ENCODE results near the gene GSTO1.
"Not testable (repeated sequence)": the region's sequence is repeated elsewhere in the genome, so short reads cannot be mapped to it uniquely, and the experiment has no call there.

GSTO1 gene

DNA sequence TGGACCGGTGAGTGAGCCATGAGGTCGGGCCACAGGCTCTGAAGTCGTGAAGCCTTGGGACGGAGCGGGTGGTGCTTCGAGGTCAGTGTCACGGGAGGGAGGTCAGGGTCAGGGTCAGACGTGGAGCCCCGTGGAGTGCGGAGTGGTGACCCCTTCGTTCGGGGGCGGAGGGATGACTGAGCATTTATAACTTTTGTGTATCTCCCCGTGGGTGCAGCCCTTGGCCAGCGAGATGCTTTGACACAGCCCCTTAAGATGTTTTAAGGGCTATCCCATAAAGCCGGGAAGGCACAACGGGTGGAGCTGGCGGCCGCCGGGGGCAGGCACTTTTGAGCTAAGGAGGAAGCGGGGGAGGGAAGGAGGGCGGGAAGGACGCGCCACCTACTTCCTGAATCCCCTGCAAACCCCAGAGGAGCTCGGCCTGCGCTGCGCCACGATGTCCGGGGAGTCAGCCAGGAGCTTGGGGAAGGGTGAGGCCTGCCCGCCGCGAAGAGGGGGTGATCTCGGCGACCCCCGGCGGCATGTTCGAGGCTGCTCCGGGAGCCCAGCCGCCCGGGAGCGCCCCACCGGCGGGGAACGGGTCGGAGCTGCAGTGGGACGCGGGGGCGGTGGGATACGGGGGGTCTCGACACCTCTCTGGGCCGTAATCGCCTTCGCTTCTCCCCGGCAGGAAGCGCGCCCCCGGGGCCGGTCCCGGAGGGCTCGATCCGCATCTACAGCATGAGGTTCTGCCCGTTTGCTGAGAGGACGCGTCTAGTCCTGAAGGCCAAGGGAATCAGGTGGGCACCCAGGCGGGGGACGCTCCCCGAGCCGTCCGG is at the start of gene GSTO1:
Gene GSTO1 (plus strand): TSS at position 400 of the 818 bp plus-strand sequence. CDS start 37 bp downstream, at position 437.
- peak; percentile 70 for DNase-seq (ENCODE audit: low read depth)

DNA sequence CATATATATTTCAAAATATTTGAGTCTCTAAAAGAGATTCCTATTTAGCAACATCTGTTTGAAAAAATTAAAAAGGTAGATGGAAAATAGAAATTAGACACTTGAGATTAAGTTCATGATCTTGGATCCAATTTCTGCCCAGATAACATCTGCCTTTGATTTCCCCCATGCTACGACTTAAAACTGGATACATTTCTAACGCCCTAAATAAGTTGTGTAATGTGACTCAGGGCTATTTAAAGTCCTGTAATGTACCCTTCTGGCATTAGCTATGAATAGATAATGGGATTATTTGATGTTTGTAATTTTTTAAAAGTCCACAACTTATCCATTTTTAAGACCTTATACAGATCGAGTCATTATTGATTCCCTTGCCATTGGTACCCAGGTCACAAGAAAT is 46.0 kb upstream of the GSTO1 start:
- no peak for DNase-seq (ENCODE audit: low read depth)

DNA sequence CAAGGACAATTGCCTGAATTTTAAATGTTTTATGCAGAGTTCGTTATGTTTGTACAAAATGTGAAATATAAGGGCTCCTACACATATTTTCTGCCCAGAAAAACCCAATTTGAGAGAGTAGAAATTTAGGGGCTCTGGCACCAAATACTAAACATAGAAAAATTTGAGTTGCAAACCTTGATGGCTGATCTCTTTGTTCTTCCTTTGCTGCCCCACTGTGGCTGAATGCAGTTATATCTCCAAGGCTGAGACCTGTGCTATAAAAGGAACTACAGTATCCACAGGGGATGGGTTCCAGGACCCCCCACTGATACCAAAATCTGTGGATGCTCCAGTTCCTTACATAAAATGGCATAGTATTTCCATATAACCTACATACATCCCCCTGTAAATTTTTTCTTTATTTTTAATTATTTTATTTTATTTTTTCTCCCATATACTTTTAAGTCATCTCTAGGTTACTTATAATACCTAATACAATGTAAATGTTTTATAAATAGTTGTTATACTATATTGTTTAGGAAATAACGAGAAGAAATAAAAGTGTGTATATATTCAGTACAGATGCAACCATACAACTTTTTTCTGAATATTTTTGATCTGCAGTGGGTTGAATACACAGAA is 45.0 kb upstream of the GSTO1 start:
- peak; percentile 40 for DNase-seq (ENCODE audit: low read depth)

DNA sequence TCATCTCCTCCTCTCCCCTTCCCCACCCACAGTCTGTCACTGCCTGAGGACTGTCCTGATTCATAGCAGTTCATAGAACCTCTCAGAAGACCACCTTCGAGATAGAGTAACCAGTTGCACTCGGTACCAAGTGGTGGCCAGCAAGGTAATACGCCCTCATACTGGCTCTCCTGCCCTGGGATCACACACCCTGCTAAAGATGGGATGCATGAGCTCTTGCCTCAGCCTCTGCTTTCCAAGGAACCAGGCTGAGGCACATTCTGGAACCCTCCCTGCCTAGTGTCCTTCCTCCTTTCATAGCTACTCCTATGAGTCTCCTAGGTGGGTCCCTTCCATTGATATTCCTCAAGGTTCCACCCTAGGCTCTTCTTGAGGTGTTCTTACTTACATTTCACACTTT is 38.1 kb upstream of the GSTO1 start:
- DNase-seq (ENCODE audit: low read depth): no peak

DNA sequence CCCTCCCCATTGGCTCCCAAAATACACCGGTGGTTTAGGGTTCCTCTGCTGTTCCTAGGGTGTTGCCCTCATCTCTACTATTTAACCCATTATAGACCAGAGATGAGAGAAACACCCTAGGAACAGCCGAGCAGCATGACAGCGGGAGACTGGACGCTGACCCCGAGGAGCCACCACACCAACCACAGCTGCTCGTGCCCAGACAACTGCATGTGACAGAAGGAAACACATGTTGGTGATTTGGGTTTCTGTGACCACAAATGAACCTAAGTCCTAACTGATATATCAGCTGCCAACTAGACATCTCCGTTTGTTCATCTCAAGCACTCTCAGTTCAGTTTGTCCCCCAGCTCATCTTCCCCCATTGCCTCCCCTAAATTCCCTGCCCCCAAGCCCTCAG is 35.9 kb upstream of the GSTO1 start:
- DNase-seq (ENCODE audit: low read depth): no peak

DNA sequence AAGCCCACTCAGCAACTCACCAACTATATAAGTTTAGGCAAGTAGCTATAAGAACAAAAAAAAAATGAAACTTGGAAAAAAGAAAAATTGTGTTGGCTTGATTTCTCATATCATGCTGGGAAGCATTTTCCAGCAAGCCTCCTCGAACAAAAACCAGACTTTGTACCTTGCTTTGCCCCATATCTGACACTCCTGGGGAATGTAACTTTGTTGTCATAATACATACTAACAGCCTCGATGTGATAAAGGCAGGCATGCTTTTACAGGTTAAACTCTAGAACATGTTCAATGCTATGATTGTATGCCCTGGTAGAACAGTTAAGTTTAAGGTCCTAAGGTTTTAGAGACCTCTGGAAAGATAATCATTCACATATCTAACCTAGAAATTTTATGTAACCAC is 34.2 kb upstream of the GSTO1 start:
- DNase-seq (ENCODE audit: low read depth): no peak

DNA sequence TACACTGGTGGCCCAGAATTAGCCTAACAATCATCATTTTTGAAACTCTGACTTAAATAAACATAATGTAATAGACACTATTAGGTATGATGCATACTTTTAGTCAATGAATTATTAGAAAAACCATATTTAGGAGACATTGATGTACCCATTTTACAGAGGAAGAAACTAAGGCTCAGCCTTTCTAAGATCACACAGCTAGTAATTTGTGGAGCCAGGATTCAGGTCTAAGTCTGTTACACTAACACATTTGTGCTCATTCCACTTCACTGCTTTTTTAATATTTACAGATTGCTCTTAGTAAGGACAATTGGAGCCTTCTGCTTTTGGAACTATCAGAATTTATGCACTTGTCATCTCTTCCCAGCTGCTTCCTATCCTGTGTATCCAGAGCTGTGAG is 31.4 kb upstream of the GSTO1 start:
- DNase-seq (ENCODE audit: low read depth): no peak

DNA sequence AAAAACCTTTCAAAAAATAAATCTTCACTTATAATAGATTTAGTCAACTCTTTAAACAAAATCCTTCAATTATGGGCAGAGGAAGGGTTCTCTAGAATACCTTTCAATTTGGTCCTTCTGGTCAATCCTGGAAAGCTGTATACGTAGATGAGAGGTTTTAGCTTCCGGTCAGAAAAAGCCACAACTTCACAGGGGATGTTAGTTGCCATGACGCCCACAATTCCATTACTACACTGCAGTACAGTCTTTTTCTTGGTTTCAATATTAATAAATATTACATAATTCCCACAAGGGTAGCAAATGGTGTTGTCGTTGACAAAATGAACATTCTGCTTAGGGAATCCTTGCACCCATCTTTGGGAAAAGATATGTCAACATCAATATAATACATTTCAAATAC is 24.2 kb upstream of the GSTO1 start:
- no peak for DNase-seq (ENCODE audit: low read depth)

DNA sequence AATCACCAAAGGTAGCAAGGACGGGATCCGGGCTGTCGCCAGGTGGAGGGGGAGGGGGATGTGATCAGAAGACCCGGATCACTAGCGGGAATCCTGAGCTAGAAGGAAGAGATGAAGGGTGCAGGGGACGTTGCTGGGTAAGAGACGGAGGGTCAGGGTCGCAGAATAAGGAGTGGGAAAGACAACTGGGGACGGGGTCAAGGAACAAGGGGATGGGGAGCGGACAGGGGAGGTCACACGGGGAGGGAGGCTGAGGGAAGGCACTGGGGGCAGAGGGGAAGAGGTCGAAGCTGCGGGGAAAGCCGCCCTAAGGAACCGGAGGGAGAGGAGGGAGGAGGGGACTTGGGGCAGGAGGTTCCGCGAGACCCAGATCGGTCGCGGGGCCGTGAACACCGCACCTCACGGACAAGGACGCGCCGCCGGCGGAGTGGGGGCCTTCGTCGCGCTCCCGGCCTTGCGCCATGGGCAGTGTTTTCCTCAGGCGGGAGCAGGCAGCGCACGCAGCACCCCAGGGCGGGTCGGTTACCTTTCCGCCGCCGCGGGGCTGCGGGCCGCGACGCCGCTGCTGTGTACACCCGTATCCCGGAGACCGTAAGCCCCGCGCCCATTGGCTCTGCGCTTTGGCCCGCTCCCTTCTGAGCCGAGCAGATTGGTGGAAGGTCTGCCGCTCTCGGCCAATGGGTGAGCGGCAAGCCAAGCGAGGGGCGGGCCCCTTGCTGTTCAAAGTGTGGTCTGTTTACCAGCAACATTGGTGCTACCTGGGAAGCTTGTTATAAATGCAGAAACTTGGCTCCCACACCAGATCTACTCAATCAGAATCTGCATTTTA is 22.7 kb upstream of the GSTO1 start, which contains the start of gene CFAP43:
Gene CFAP43 (minus strand): TSS at position 581 of the 829 bp plus-strand sequence. CDS start 118 bp downstream, at position 463.
- peak; percentile 95 for DNase-seq (ENCODE audit: low read depth)

DNA sequence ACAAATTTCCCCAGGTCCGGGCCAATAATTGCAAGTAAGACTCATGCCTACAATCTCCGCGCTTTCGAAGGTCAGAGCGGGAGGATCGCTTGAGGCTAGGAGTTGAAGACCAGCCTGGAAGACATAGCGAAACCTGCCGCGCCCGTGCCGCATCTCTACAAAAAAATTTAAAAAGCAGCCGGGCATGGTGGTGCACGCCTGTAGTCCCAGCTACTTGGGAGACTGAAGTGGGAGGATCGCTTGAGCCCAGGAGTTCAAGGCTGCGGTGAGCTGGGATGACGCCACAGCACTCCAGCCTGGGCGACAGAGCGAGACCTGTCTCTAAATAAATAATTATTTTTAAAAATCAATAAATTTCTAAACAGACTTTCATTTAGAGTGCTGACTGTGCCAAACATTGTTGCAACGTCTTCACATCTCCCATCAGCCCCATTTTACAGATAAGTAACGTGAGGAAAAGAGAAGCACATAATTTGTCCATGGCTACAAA is 22.0 kb upstream of the GSTO1 start:
- no peak for DNase-seq (ENCODE audit: low read depth)

DNA sequence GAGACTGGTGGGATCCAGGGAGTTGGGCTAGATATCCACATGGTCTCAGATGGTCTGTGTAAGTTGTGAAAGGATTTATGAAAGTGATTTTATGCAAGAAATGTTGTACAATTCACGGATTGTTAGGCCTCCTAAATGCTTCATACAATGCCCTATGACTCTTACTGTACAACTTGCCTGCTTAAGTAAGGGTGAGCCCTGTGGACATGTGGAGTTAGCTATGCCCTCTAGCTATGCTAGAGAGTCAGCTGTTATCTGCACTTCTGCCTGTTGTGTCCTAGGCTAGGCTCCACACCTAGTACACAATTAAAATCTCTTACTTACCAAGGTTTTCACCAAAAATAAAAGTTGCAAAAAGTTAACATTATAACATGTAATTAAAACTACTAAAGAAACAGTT is 20.9 kb upstream of the GSTO1 start:
- no peak for DNase-seq (ENCODE audit: low read depth)

DNA sequence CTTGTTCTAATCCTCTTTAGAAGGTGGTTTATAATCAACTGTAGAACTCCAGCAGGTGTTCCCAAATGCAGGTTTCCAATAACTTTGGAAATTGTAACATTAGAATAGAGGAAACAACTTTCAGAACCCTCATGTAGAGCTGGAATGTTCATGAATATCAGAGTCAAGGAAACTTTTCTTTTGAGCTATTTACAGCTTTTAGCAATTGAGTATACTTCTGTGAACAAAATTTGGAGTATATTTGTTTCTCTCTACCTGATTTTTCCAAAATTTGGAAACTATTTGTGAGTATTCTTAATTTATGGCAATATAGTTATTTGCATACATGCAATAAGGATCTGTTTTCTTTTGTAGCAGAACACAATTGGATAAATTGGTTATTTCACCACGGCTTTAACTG is 19.8 kb upstream of the GSTO1 start:
- no peak for DNase-seq (ENCODE audit: low read depth)

DNA sequence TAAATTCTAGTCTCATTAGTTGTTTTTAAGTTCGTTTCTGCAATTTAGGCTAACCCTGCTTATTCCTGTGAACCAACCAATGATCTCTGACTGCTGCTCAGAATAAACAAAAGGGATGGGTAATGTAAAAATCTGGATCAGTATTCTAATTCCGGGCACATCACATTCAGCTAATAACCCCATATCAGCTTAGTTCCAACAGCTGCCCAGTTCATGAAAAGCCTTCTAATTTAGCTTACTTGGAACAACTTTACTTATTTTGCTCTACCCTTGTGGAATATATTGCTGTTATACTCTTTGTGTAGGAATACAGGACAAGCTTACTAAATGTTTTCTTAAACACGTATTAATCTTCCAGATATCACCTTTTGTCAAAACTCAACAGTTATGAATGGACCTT is 18.9 kb upstream of the GSTO1 start:
- no peak for DNase-seq (ENCODE audit: low read depth)

DNA sequence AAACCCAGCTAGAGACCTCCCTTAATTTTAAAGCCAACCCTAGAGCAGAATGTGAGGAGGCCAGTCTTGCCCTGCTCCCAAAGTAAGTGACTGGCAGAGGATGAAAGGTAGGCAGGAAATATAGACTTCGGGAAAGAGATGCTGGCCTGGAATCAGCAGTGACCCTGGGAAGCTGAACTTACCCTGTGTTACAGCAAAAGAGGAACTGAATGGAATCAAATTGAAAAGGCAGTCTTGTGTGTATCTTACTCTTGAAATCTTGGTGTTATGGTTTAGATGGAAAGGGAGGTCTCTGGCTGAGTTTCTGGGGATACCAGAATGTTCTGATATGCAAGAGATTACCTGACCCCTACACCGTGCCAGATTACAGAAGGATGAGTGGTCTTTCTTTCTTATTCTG is 14.6 kb upstream of the GSTO1 start:
- no peak for DNase-seq (ENCODE audit: low read depth)

DNA sequence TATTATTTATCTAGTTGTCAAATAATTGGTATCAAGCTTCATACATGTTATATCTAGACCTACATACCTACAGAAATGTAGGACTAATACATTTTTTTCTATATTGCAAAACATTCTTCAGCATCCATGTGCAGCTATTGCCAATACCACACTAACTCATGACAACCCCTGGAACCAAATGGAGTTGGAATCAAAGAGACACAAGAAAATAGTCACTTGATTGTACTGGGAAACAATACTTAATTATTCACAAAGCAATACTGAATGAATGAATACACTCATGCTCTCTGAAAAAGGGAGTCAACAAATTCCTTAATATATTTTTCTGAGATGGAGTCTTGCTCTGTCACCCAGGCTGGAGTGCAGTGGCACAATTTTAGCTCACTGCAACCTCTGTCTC is 12.1 kb upstream of the GSTO1 start:
- no peak for DNase-seq (ENCODE audit: low read depth)

DNA sequence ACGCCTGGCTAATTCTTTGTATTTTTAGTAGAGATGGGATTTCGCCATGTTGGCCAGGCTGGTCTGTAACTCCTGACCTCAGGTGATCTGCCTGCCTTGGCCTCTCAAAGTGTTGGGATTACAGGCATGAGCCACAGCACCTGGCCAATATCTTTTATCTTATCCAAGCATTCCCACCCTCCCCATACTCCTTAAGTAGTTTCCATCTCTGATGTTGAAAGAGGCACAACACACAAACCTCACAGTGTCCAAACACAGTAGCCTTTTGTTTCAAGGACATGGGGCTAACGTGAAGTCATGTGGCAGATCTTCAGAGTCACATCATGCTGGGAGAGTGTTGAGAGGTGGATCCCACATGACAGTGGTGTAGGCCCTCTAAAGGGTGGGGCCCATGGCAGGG is 11.7 kb upstream of the GSTO1 start:
- DNase-seq (ENCODE audit: low read depth): not testable (repeated sequence)

DNA sequence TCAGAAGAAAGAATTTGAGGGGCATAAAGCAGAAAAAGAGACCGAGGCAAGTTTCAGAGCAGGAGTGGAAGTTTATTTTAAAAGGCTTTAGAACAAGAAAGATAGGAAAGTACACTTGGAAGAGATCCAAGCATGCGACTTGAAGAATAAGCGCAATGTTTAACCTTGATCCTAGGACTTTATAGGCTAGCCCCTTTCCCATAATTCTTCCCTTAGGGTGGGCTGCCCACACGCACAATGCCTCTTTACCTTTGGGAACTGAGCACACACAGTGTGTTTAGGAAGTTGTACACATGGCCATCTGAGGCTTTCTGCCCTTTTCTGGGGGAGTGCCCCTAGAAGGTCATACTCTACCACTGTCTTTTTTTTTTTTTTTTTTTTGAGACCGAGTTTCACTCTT is 11.2 kb upstream of the GSTO1 start:
- no peak for DNase-seq (ENCODE audit: low read depth)

DNA sequence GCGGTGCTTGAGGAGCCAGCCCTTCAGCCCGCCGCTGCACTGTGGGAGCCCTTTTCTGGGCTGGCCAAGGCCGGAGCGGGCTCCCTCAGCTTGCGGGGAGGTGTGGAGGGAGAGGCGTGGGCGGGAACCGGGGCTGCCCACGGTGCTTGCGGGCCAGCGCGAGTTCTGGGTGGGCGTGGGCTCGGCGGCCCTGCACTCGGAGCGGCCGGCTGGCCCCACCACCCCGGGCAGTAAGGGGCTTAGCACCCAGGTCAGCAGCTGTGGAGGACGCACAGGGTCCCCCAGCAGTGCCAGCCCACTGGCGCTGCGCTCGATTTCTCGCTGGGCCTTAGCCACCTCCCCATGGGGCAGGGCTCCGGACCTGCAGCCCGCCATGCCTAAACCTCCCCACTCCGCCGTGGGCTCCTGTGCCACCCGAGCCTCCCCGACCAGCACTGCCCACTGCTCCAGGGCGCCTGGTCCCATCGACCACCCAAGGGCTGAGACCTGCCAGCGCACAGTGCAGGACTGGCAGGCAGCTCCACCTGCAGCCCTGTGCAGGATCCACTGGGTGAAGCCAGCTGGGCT is 9.5 kb upstream of the GSTO1 start:
- no peak for DNase-seq (ENCODE audit: low read depth)

DNA sequence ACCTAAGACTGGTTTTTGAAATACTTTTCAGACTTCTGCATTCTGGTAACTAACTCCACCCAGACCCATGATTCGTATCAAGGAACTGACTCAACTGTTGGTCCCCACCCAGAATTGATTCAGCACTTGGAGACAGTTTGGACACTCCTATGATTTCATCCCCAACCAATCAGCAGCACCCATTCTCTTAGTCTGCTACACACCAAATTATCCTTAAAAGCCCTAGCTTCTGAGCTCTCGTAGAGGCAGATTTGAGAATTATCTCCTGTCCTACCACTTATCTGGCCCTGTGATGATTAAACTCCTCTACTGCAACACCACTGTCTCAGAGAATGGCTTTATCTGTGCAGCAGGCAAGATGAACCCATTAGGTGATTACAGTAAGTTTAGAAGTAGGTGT is 7.7 kb upstream of the GSTO1 start:
- peak; percentile 54 for DNase-seq (ENCODE audit: low read depth)

DNA sequence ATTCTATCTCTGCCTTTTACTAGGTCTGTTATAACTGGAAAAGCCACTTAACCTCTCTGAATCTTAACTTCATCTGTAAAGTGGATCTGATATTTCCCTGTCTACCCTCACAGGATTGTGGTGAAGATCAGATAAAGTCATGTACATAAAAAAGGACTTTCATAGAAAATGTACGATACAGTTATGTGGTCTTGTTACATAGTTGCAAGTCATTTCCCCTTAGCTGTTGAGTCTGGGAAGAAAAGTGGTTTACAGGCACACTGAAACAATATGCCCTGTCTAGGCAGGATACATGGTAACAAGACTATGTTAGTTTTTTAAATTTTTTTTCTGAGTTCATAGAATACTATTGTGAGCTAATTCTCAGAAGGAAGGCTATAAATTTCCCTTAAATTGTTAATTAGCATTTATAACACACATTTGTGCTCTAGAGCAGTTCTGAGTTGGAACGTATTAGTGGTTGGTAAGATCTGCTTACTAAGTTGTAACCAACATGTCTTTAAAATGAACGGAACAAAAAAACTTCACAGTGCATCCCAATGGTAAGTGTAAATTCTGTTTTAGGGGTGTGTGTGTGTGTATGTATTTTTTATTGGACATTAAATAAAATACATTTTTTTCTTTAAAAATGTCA is 7.1 kb upstream of the GSTO1 start:
- DNase-seq (ENCODE audit: low read depth): no peak

DNA sequence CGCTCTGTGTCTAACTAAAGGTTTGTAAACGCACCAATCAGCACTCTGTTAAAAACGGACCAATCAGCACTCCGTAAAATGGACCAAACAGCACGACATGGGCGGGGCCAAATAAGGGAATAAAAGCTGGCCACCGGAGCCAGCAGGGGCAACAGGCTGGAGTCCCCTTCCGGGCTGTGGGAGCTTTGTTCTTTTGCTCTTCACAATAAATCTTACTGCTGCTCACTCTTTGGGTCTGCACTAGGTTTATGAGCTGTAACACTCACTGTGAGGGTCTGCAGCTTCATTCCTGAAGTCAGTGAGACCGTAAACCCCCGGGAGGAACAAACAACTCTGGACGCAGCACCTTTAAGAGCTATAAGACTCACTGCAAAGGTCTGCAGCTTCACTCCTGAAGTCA is 5.8 kb upstream of the GSTO1 start:
- DNase-seq (ENCODE audit: low read depth): not testable (repeated sequence)

DNA sequence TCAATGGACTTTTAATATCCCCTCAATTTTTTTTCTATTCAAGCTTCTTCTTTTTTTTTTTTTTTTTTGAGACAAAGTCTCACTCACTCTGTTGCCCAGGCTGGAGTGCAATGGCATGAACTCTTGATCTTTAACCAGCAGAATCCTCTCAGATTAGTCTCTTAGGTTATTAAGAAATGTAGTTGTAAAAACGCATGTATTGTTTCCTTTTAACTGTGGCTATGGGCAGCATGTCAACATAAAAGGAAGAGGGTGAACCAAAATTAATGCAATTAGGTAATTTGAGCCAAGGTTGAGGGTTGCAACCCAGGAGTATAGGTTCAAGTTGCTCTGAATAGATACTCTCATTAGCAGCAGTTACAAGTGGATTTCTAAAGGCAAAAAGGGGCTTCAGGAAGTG is 4.3 kb upstream of the GSTO1 start:
- DNase-seq (ENCODE audit: low read depth): no peak

Measured in iris pigment epithelial cell (primary cell).